ENCODE data around the gene ARFIP1.

DNA sequence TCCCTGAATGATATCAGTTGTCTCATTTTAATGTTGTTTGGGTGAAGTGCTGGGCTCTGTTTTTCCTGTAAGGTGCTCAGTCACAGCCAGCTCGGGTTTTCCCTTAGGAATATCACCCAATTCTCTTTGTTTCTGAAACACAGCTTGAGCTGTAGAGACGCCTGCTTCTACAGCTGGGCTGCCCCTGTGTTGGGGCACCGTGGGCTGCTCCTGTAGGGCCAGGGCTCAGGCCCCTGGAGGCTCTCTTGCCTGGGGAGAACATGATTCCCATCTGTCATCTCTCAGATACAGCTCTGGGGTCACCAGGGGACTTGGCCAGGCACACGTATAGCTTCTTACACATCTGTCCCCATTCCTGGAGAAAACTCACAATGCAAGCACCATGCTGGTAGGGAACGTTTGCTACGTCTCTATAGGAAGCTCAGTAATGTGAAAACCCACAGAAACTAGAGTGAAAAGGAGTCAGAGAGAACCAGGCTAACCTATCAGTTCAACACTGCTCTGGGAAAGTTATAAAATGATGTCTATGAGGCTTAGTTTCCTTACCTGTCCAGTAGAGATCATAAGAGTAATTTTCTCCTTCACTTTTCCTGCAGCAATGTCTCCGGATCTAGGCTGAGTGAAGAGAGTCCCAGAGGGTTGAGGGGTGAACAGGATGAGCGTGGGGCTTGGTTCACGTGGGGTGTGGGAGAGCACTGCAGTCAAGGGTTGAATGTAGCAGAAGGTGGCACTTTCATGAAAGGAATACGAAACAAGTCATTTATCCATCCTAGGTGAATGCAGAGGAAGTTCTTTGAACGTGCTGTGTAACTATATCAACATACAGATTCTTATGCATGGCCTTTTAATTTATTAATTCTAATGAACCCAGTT lies 170.9 kb downstream of the ARFIP1 start:
- TF ChIP-seq, protein P1, sequence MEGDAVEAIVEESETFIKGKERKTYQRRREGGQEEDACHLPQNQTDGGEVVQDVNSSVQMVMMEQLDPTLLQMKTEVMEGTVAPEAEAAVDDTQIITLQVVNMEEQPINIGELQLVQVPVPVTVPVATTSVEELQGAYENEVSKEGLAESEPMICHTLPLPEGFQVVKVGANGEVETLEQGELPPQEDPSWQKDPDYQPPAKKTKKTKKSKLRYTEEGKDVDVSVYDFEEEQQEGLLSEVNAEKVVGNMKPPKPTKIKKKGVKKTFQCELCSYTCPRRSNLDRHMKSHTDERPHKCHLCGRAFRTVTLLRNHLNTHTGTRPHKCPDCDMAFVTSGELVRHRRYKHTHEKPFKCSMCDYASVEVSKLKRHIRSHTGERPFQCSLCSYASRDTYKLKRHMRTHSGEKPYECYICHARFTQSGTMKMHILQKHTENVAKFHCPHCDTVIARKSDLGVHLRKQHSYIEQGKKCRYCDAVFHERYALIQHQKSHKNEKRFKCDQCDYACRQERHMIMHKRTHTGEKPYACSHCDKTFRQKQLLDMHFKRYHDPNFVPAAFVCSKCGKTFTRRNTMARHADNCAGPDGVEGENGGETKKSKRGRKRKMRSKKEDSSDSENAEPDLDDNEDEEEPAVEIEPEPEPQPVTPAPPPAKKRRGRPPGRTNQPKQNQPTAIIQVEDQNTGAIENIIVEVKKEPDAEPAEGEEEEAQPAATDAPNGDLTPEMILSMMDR (IDR thresholded peaks at IDR 0.05), result no peak
- TF ChIP-seq EP300 (IDR thresholded peaks at IDR 0.05), result no peak
